Measurements from ENCODE around the gene NBEA. TPM values are rescaled to one million over a fixed set of nuclear protein-coding genes. Genes with fewer than 3 reads are reported as not detected.

Gene NBEA
- polyA plus RNA-seq, 1 experiment = 1.3 TPM

DNA sequence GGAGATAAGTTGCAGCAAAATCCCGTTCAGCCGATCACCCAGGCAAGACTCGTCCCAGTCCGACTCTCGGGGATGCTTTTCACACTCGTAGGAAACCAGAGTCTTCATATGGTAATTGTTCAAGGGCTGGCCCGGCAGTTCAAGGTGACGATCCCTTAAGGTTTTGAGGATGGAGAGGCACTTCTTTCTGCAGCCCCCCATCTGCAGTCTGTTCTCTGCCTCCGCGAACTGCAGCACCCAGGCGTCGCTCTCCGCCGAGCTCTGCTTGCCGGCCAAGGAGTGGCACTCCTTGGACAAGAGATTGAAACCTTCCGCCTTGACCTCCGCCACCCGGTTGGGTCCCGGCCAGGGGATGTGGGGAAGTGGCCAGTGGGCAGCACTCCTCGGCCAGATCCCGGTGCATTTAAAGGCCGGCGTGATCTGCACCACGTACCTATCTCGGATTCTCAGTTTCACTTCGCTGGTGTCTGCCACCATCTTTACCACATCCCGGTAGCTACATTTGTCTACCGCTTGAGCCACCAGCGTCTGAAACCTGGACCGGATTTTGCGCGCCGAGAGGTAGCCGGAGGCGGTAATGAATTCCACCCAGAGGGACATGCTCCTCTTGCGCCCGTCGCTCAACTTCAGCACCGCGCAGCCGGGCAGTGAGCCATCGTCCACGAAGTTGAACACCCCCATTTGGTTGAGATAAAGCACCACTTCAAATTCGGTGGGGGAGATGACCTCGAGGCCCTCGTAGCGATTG is 533.3 kb downstream of the NBEA start:
- Histone ChIP-seq H3K27me3 (ENCODE audit: control insufficient read depth, insufficient read depth, low read length) (peaks cover 82% of the 10 kb centered on the region), H3K9me3 (ENCODE audit: control insufficient read depth, insufficient read depth, low read length) (peaks cover 13% of the 10 kb centered on the region; the same call in 1 of the 2 replicates), H3K27ac (ENCODE audit: low read depth, low read length) (no peak overlapping the region), H3K4me3 (ENCODE audit: low read depth, low read length) (peak overlapping the region; percentile 56)
- no peak for DNase-seq (ENCODE audit: low read depth, low spot score)
- TF ChIP-seq, protein P1, sequence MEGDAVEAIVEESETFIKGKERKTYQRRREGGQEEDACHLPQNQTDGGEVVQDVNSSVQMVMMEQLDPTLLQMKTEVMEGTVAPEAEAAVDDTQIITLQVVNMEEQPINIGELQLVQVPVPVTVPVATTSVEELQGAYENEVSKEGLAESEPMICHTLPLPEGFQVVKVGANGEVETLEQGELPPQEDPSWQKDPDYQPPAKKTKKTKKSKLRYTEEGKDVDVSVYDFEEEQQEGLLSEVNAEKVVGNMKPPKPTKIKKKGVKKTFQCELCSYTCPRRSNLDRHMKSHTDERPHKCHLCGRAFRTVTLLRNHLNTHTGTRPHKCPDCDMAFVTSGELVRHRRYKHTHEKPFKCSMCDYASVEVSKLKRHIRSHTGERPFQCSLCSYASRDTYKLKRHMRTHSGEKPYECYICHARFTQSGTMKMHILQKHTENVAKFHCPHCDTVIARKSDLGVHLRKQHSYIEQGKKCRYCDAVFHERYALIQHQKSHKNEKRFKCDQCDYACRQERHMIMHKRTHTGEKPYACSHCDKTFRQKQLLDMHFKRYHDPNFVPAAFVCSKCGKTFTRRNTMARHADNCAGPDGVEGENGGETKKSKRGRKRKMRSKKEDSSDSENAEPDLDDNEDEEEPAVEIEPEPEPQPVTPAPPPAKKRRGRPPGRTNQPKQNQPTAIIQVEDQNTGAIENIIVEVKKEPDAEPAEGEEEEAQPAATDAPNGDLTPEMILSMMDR (IDR thresholded peaks at IDR 0.05; ENCODE audit: low read depth, low read length) = no peak
- POLR2A ChIA-PET = no interaction called here
- CTCF ChIA-PET = no interaction called here

DNA sequence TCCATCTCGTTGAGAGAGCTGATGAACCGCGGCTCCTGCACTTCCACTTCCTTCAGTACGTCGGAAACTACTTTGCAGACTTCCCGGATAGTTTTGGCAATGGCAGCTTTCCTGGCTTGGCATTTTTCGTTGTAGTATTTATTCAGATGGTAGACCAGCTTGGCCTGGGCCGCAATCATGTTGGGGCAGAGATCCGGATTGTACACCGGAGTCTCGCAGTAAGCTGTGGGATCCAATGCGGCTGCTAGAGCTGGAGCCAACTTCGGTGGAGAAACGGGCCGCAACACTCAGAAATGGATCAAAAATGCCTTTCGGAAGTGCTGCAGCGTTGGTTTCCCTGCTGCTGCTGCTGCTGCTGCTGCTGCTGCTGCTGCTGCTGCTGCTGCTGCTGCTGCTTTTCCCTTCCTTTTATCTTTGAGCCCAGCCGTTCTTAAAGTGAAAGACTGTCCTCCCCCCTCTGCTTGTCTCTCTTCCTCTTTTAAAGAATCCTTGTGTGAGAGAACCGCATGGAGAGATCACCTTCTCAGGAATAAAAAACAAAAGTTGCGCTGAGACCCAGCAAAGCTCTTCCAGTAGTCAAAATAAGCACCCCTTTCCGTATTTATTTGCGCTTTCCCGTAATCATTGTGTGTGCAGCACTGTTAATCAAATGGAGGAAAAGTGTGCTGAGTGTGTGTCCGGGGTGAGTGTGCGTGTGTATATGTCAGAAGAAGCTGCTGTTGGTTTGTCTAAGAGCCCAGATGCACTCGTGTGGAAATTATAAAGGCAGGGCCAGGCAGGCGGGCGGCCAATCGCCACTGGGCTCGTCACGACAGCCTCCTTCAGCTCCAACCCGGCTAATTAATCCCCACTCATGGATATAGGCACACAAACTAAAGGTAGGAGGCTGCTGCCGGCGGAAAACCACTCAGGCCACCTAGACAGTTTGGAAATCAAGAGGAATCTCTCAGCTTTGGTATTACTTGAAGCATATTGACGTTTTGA is 534.2 kb downstream of the NBEA start, which contains the start of gene MAB21L1:
Gene MAB21L1 (minus strand): TSS at position 730 of the 984 bp plus-strand sequence. CDS start 551 bp downstream, at position 179.
- Histone ChIP-seq H3K4me3 (ENCODE audit: low read depth, low read length) (peak within 1 kb of the TSS; percentile 56), H3K9me3 (ENCODE audit: control insufficient read depth, insufficient read depth, low read length) (peaks cover 7% of the 10 kb centered on the region; the same call in 1 of the 2 replicates), H3K27ac (ENCODE audit: low read depth, low read length) (no peak within 1 kb of the TSS), H3K27me3 (ENCODE audit: control insufficient read depth, insufficient read depth, low read length) (peaks cover 74% of the 10 kb centered on the region)
- CTCF ChIA-PET = no interaction called here
- POLR2A ChIA-PET = no interaction called here
- no peak for DNase-seq (ENCODE audit: low read depth, low spot score)
- TF ChIP-seq, protein P1 (IDR thresholded peaks at IDR 0.05; ENCODE audit: low read depth, low read length) = no peak

DNA sequence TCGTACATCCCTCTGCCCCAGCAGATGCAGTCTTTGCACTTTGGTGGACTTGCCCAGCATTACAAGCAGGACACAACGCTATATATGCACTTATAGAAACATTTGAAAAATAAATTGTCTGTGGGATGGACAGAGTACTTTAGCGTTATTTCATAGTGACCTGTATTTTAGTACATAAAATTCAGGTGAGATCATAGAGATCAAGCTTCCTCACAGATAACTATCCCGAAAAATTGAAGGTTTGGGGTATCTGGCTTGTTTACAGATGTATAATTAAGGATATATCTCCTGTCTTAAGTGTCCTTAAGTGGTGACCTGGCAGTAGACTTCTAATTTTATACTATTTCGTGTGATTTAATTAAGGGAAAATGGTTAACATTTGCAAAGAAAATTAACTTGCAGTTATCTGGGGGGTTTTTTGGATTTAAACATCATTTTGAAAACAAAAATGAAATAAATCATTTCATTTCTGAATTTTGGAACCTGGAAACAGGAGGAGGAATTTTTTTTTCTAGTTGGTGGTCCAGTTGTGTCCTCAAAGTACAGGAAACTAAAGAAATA is 535.4 kb downstream of the NBEA start:
- Histone ChIP-seq H3K4me3 (ENCODE audit: low read depth, low read length) (no peak overlapping the region), H3K9me3 (ENCODE audit: control insufficient read depth, insufficient read depth, low read length) (peaks cover 5% of the 10 kb centered on the region; the same call in 1 of the 2 replicates), H3K27me3 (ENCODE audit: control insufficient read depth, insufficient read depth, low read length) (peaks cover 62% of the 10 kb centered on the region), H3K27ac (ENCODE audit: low read depth, low read length) (no peak overlapping the region)
- CTCF ChIA-PET = no interaction called here
- POLR2A ChIA-PET = no interaction called here
- TF ChIP-seq, protein P1 (IDR thresholded peaks at IDR 0.05; ENCODE audit: low read depth, low read length) = no peak
- DNase-seq (ENCODE audit: low read depth, low spot score) = no peak

DNA sequence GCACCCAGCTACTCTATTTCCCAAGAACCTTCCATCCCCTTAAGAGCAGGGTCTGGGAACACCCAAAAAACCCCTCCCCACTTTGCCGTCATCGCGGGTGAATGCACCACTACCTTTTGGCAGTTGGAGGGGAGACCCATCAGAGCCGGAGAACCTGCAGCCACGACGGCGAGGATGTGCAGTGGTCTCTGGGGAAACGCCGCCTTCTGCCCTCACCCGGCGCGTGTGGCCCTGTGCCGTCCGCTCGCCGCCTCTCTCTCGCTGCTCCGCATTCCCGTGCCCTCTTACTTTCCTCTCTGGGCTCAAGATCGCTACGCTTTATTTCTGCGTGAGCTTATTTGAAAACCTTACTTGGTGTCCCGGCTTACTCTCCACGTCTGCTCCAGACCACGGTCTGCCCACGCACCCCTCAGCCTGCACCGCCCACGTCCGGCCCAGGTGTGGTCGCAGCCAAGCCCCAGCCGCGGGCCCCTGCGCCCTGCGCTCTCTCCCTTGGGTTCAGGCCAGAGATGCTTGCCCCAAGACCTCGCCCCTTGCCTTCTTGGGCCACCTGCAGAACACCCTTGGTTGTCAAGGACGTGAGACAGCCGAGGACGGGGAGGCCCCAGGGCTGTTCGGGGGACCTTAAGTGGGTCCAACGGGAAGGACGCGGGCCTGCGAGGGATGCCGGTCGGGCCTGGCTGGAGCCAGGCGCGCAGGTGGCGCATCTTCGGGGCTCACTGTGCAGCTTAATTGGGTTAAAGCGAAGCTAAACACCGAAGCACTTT is 536.4 kb downstream of the NBEA start:
- POLR2A ChIA-PET = no interaction called here

More for the DNA sequence above, 536.4 kb downstream of the NBEA start:
- Histone ChIP-seq H3K27me3 (ENCODE audit: control insufficient read depth, insufficient read depth, low read length) (peaks cover 52% of the 10 kb centered on the region), H3K4me3 (ENCODE audit: low read depth, low read length) (no peak overlapping the region), H3K9me3 (ENCODE audit: control insufficient read depth, insufficient read depth, low read length) (peaks cover 5% of the 10 kb centered on the region; the same call in 1 of the 2 replicates), H3K27ac (ENCODE audit: low read depth, low read length) (no peak overlapping the region)
- CTCF ChIA-PET = no interaction called here
- TF ChIP-seq, protein P1 (IDR thresholded peaks at IDR 0.05; ENCODE audit: low read depth, low read length) = no peak
- DNase-seq (ENCODE audit: low read depth, low spot score) = no peak

Data from AG04450 (cell line).